PC-9 (cell line): ENCODE measurements around the gene SNUPN. TPM values are rescaled to one million over a fixed set of nuclear protein-coding genes. Genes with fewer than 3 reads are reported as not detected.

Source experiments
- BruUV-seq: library from RNA; stranded (reverse); fragments of 400-500 nt; replicated peaks from 2 replicates; lab custom pipeline; 2021; lab: Mats Ljungman, UMichigan
- CTCF ChIA-PET: fragments of 300-600 bp; sonication (Branson Sonifier 250); formaldehyde crosslinking; loops from one replicate; lab custom pipeline; 2022; ENCODE audit warnings: antibody characterized with exemption; lab: Charles Lee
- POLR2A ChIA-PET: fragments of 300-600 bp; sonication (Branson Sonifier 250); formaldehyde crosslinking; loops from one replicate; lab custom pipeline; 2022; ENCODE audit warnings: antibody characterized with exemption; ENCODE audit not compliant: unreplicated experiment; lab: Charles Lee
- DNase-seq, 2 experiments: peaks; one replicate each; pipeline versions ENCODE4 v3.0.0 to v3.0.0-alpha.2; 2015 to 2022; ENCODE audit warnings: mixed read lengths in 1 of 2
- H2AFZ ChIP-seq: fragments of 200-600 bp; sonication (generic); 2 replicates; pipeline ENCODE4 v1.8.1; 2017; ENCODE audit warnings: antibody characterized with exemption
- H3F3A ChIP-seq: fragments of 200-600 bp; sonication (generic); 2 replicates; pipeline ENCODE4 v1.8.1; 2017; ENCODE audit warnings: antibody characterized with exemption, mild to moderate bottlenecking, low read depth; ENCODE audit not compliant: insufficient read depth
- H3K27ac ChIP-seq: fragments of 200-600 bp; sonication (generic); 2 replicates; pipeline ENCODE4 v1.6.1; 2016; ENCODE audit warnings: mixed run types
- H3K27me3 ChIP-seq: fragments of 200-600 bp; sonication (generic); 2 replicates; pipeline ENCODE4 v1.6.1; 2016; ENCODE audit warnings: low read depth, mixed run types; ENCODE audit not compliant: insufficient read depth
- H3K36me3 ChIP-seq: fragments of 200-600 bp; sonication (generic); 2 replicates; pipeline ENCODE4 v1.6.1; 2016; ENCODE audit warnings: low read depth, mixed run types
- H3K4me1 ChIP-seq: fragments of 200-600 bp; sonication (generic); replicated peaks from 2 replicates; pipeline ENCODE4 v1.6.1; 2016; ENCODE audit warnings: mixed run types; ENCODE audit not compliant: insufficient read depth
- H3K4me2 ChIP-seq: fragments of 200-600 bp; sonication (generic); 2 replicates; pipeline ENCODE4 v1.6.1; 2017; ENCODE audit warnings: mixed run types
- H3K4me3 ChIP-seq: fragments of 200-600 bp; sonication (generic); 2 replicates; pipeline ENCODE4 v1.6.1; 2016; ENCODE audit warnings: mixed run types
- H3K79me2 ChIP-seq: fragments of 200-600 bp; sonication (generic); 2 replicates; pipeline ENCODE4 v1.6.1; 2017; ENCODE audit warnings: low read depth, mixed run types
- H3K9me2 ChIP-seq: fragments of 200-600 bp; sonication (generic); 2 replicates; pipeline ENCODE4 v1.8.1; 2017; ENCODE audit warnings: mild to moderate bottlenecking; ENCODE audit not compliant: insufficient read depth
- H3K9me3 ChIP-seq: fragments of 200-600 bp; sonication (generic); 2 replicates; pipeline ENCODE4 v1.8.1; 2016; ENCODE audit warnings: low read depth; ENCODE audit not compliant: insufficient read depth
- H4K20me1 ChIP-seq: fragments of 200-600 bp; sonication (generic); 2 replicates; pipeline ENCODE4 v1.8.1; 2017; ENCODE audit not compliant: insufficient read depth
- EZH2 ChIP-seq: fragments of 200-600 bp; sonication (generic); IDR thresholded peaks from 2 replicates; pipeline ENCODE4 v1.8.0; 2017; ENCODE audit warnings: antibody characterized with exemption, low read depth
- intact Hi-C: fragments of 100-400 bp; cut with micrococcal nuclease; formaldehyde crosslinking; loops from one replicate; pipeline ENCODE4 v1.10.0; 2022; ENCODE audit not compliant: unreplicated experiment
- total RNA-seq: library from RNA; stranded (reverse); gene quantifications from 2 replicates; pipeline ENCODE4 v1.2.3, GENCODE V29; 2021
- TF ChIP-seq, protein P1 (sequence below): fragments of 200-600 bp; sonication (generic); conservative IDR thresholded peaks from 2 replicates; pipeline ENCODE4 v1.6.1; 2017; ENCODE audit warnings: mixed run types, antibody characterized with exemption, mild to moderate bottlenecking, moderate library complexity

Gene SNUPN
- total RNA-seq, 1 experiment from 2014 or later = 40.0 TPM

DNA sequence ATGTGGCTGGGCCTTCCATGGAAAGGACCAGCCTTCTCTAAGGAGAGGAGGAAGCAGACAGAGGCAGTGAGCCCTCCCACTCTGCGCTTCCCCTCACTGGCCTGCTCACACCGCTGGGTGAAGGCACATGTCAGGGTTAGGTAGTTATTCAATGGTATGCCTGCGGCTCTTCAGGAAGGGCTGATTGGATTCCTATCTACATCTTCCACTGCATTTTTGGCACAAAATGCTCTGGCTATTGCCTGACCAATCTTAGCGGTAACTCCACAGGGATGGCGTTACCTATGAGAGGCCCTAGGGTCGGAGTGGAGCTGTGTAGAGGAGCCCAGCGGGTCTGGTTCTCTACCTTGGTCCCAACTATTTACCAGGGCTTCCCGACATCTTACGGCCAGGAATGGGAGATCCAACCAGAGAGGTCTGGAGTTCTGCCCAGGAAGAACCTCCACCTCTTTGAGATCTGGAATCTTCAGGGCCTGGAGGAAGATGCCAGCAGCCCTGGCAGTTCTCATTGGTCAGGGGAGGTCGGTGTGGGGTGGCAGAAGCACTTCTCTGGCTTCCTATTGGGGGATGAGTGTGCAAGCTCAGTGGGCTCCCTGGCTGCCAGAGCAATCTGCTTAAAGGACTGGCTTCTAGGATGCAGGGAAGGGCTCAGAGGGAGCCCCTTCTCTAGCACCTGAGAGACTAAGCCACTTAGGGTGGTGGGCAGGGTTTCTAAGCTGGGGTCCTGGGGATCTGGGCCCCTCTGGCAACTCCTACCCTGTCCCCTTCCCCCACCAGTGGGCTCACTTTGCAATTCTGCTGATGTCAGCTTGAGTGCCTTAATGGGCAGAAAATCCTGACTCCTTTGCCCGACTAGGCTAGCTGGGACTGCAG lies 46.4 kb upstream of the SNUPN start:
- Histone ChIP-seq H3K9me3 (no peaks in the 10 kb centered on the region), H3F3A (peaks cover 65% of the 10 kb centered on the region), H3K36me3 (no peaks in the 10 kb centered on the region), H3K9me2 (no peaks in the 10 kb centered on the region), H3K4me3 (no peak overlapping the region), H3K79me2 (peaks cover 19% of the 10 kb centered on the region; the same call in 1 of the 2 replicates), H4K20me1 (no peaks in the 10 kb centered on the region), H2AFZ (no peak overlapping the region), H3K4me1 (peaks cover 80% of the 10 kb centered on the region), H3K27ac (peak overlapping the region; percentile 71), H3K27me3 (no peaks in the 10 kb centered on the region), H3K4me2 (peak overlapping the region; percentile 79)
- DNase-seq = no peak
- POLR2A ChIA-PET = interaction anchor here (0.5 to 1.4 kb wide), 9 partner anchors 11 to 605 kb away, joined by 3 to 13 read pairs (median 6); partner anchors contain the start of gene IMP3
- no TSS peak for BruUV-seq
- CTCF ChIA-PET = interaction anchor here (0.5 to 1.7 kb wide), 2 partner anchors 25 to 324 kb away, joined by 3 to 4 read pairs; partner anchors contain the start of gene SNX33
- TF ChIP-seq EZH2 = no peak
- intact Hi-C loops = loop anchor here (2.0 kb wide), 1 partner anchor 31 kb away; the partner anchor contains the start of gene IMP3

- peaks cover 100% of the 10 kb centered on the region for H3K4me1 ChIP-seq
- peak overlapping the region; percentile 67 for H3K4me2 ChIP-seq
- H3K79me2 ChIP-seq = peaks cover 15% of the 10 kb centered on the region; the same call in 1 of the 2 replicates
- DNase-seq = no peak
- H3K36me3 ChIP-seq = no peaks in the 10 kb centered on the region
- H2AFZ ChIP-seq = no peak overlapping the region
- H3K4me3 ChIP-seq = no peak overlapping the region
- no peaks in the 10 kb centered on the region for H3K9me2 ChIP-seq
- no TSS peak for BruUV-seq
- intact Hi-C loops = loop anchor here (5.0 kb wide), 2 partner anchors 218 to 628 kb away; partner anchors contain the start of gene SIN3A
- peak overlapping the region; percentile 99 for H3K27ac ChIP-seq
- peaks cover 86% of the 10 kb centered on the region for H3F3A ChIP-seq
- TF ChIP-seq, protein P1, sequence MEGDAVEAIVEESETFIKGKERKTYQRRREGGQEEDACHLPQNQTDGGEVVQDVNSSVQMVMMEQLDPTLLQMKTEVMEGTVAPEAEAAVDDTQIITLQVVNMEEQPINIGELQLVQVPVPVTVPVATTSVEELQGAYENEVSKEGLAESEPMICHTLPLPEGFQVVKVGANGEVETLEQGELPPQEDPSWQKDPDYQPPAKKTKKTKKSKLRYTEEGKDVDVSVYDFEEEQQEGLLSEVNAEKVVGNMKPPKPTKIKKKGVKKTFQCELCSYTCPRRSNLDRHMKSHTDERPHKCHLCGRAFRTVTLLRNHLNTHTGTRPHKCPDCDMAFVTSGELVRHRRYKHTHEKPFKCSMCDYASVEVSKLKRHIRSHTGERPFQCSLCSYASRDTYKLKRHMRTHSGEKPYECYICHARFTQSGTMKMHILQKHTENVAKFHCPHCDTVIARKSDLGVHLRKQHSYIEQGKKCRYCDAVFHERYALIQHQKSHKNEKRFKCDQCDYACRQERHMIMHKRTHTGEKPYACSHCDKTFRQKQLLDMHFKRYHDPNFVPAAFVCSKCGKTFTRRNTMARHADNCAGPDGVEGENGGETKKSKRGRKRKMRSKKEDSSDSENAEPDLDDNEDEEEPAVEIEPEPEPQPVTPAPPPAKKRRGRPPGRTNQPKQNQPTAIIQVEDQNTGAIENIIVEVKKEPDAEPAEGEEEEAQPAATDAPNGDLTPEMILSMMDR = no peak
- no peak for TF ChIP-seq EZH2
- no peaks in the 10 kb centered on the region for H4K20me1 ChIP-seq
- H3K27me3 ChIP-seq = no peaks in the 10 kb centered on the region
- ChIA-PET POLR2A (no interaction called here), CTCF (no interaction called here)
- no peaks in the 10 kb centered on the region for H3K9me3 ChIP-seq
Measured at GRCh38 chr15:75669879-75670212, 44.3 kb upstream of the SNUPN start.

GRCh38 chr15:75669191-75669878 lies 43.8 kb upstream of the SNUPN start:
- H2AFZ ChIP-seq = no peak overlapping the region; the same call in 1 of the 2 replicates
- no peak overlapping the region for H3K4me3 ChIP-seq
- H3K79me2 ChIP-seq = peaks cover 13% of the 10 kb centered on the region; the same call in 1 of the 2 replicates
- no peaks in the 10 kb centered on the region for H4K20me1 ChIP-seq
- intact Hi-C loops = loop anchor here (5.0 kb wide), 2 partner anchors 217 to 627 kb away; partner anchors contain the start of gene SIN3A
- no peaks in the 10 kb centered on the region for H3K36me3 ChIP-seq
- H3K4me1 ChIP-seq = peaks cover 100% of the 10 kb centered on the region
- POLR2A ChIA-PET = interaction anchor here (0.6 to 0.7 kb wide), 3 partner anchors 8 to 23 kb away, joined by 3 to 6 read pairs (median 6); partner anchors contain the start of gene SNX33
- no peaks in the 10 kb centered on the region for H3K27me3 ChIP-seq
- CTCF ChIA-PET = no interaction called here
- TSS peak; percentile 14 for BruUV-seq
- no peaks in the 10 kb centered on the region for H3K9me2 ChIP-seq
- peaks cover 92% of the 10 kb centered on the region for H3F3A ChIP-seq
- H3K27ac ChIP-seq = peak overlapping the region; percentile 99
- H3K9me3 ChIP-seq = no peaks in the 10 kb centered on the region
- peak overlapping the region; percentile 67 for H3K4me2 ChIP-seq
- TF ChIP-seq, protein P1 = no peak
- TF ChIP-seq EZH2 = no peak
- peak; percentile 88 to 90 for DNase-seq
